ENCODE data around the gene CSNK1A1.

The CSNK1A1 gene

GRCh38 chr5:149496166-149496565 is 55.1 kb downstream of the CSNK1A1 start:
- TF ChIP-seq, protein P1, sequence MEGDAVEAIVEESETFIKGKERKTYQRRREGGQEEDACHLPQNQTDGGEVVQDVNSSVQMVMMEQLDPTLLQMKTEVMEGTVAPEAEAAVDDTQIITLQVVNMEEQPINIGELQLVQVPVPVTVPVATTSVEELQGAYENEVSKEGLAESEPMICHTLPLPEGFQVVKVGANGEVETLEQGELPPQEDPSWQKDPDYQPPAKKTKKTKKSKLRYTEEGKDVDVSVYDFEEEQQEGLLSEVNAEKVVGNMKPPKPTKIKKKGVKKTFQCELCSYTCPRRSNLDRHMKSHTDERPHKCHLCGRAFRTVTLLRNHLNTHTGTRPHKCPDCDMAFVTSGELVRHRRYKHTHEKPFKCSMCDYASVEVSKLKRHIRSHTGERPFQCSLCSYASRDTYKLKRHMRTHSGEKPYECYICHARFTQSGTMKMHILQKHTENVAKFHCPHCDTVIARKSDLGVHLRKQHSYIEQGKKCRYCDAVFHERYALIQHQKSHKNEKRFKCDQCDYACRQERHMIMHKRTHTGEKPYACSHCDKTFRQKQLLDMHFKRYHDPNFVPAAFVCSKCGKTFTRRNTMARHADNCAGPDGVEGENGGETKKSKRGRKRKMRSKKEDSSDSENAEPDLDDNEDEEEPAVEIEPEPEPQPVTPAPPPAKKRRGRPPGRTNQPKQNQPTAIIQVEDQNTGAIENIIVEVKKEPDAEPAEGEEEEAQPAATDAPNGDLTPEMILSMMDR (IDR thresholded peaks at IDR 0.05; ENCODE audit: low read depth, low read length), result no peak
- no peak for DNase-seq (ENCODE audit: low read depth in 2 of 2)
- no peak overlapping the region for H3K4me3 ChIP-seq (replicated peaks in 1 of 2; ENCODE audit: low read depth in 2 of 2, low read length in 2 of 2)

- H3K4me3 ChIP-seq (replicated peaks in 1 of 2; ENCODE audit: low read depth in 2 of 2, low read length in 2 of 2), result no peak overlapping the region
- no peak for DNase-seq (ENCODE audit: low read depth in 2 of 2)
- TF ChIP-seq, protein P1 (IDR thresholded peaks at IDR 0.05; ENCODE audit: low read depth, low read length), result no peak
Measured at GRCh38 chr5:149495673-149496072, 55.6 kb downstream of the CSNK1A1 start.

- TF ChIP-seq, protein P1 (IDR thresholded peaks at IDR 0.05; ENCODE audit: low read depth, low read length), result no peak
- no peak for DNase-seq (ENCODE audit: low read depth in 2 of 2)
- H3K4me3 ChIP-seq (replicated peaks in 1 of 2; ENCODE audit: low read depth in 2 of 2, low read length in 2 of 2), result no peak overlapping the region
Measured at GRCh38 chr5:149493316-149493715, 57.9 kb downstream of the CSNK1A1 start.

GRCh38 chr5:149492781-149493180 is 58.5 kb downstream of the CSNK1A1 start:
- H3K4me3 ChIP-seq (replicated peaks in 1 of 2; ENCODE audit: low read depth in 2 of 2, low read length in 2 of 2), result no peak overlapping the region
- DNase-seq (ENCODE audit: low read depth in 2 of 2), result no peak
- TF ChIP-seq, protein P1 (IDR thresholded peaks at IDR 0.05; ENCODE audit: low read depth, low read length), result no peak

DNA sequence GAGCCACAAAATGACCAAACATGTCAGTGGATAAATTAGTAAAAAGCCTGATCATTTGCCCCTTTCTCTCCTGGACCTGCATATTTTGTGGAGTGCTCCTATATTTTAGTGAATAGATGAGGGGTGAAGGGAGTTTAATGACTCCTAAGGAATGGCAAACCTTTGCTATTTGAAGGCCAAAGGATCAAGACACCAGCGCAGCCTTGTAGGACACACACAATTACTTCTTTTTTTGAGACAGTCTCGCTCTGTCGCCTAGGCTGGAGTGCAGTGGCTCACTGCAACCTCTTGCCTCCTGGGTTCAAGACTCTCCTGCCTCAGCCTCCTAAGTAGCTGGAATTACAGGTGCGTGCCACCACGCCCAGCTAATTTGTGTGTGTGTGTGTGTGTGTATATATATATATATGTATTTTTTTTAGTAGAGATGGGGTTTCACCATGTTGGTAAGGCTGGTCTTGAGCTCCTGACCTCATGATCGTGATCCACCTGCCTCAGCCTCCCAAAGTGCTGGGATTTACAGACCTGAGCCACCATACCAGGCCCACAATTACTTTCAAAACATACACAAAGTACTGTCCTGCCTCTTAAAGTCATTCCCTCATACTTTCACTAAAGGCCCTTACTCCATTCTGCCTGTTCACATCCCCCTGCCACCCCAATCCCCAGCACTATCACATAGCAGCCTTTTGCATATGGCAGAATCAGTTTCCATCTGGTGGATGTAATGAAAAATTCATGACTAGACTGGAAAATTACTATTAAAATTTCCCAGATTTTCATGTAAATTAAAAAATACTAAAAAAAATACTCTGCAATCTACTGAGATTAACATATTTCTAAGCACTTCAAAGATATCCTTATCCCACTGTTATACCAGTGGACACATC is 60.4 kb downstream of the CSNK1A1 start:
- TF ChIP-seq, protein P1 (IDR thresholded peaks at IDR 0.05; ENCODE audit: low read depth, low read length), result no peak
- DNase-seq (ENCODE audit: low read depth in 2 of 2), result no peak
- H3K4me3 ChIP-seq (replicated peaks in 1 of 2; ENCODE audit: low read depth in 2 of 2, low read length in 2 of 2), result no peak overlapping the region

DNA sequence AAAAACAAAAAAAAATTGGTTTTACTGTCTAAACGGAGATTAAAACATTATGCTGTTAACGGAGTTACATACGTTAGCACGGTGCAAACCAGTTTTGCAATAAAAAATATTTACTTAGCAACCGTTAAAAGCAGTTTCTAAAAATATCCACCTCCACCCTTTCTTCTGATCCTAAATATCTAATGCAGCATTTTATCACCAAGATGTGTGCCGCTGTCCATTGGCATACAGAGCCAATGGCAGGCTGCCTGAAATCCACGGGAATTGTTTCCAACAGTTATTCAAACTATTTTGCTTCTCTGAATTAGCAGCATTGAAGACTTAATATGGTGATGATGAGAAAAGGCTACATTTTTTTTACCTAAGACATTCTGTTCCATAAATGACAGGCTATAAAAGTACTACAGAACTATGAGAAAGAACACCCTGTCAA is 61.6 kb downstream of the CSNK1A1 start:
- DNase-seq (ENCODE audit: low read depth in 2 of 2), result peak; percentile 61 to 90
- TF ChIP-seq, protein P1 (IDR thresholded peaks at IDR 0.05; ENCODE audit: low read depth, low read length), result no peak
- H3K4me3 ChIP-seq (replicated peaks in 1 of 2; ENCODE audit: low read depth in 2 of 2, low read length in 2 of 2), result no peak overlapping the region
